GM18498 (cell line): Measurements from ENCODE around the gene RNGTT.
"Not testable (repeated sequence)": the region's sequence is repeated elsewhere in the genome, so short reads cannot be mapped to it uniquely, and the experiment has no call there.

ENCODE experiments used
- ATAC-seq: cut with Tn5 transposase; IDR thresholded peaks from one replicate; pipeline ENCODE4 v1.9.1; 2021; ENCODE audit warnings: mild to moderate bottlenecking, moderate library complexity; ENCODE audit not compliant: unreplicated experiment

RNGTT gene

GRCh38 chr6:88825856-88826255, 137.6 kb downstream of the RNGTT start:
- no peak for ATAC-seq

- no peak for ATAC-seq
Observed at GRCh38 chr6:88823998-88824397, 139.4 kb downstream of the RNGTT start.

- ATAC-seq: no peak
Observed at GRCh38 chr6:88815491-88815890, 147.9 kb downstream of the RNGTT start.

DNA sequence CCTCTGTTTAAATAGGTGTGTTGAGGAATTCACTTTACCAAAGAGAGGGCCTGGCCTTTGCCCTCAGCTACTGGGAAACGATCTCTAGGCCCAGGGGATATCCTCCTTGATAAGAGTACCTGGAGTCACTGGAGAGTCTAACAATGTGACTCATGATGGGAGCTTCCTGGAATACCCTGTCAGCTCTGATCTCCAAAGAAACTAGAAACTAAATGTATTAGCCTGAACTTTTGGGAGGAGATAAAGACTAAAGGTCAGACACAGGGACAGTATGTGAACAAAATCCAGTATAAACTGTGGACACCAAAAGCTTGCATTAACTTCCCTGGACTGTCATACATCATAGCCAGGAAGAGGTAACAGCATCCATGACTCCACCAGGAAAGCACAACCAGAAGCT, 148.5 kb downstream of the RNGTT start:
- ATAC-seq: no peak

DNA sequence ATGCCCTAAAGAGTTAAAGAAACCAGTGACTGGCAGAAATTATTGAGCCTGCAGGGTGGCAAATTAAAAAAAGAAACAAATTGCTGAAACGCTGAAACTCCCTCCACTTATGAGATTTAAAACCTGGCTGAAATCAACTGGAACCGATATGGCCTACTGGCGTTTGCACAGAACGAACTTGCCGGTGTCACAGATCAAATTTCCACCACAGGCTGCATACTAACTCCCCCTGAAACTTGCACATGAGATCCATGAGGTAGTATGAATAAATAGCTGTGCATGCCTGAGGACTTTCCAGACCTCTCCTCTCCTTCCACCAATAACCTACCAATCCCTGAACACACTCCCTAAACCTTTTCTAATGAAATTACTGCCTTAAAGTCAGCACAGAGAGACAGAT, 150.4 kb downstream of the RNGTT start:
- ATAC-seq: no peak

DNA sequence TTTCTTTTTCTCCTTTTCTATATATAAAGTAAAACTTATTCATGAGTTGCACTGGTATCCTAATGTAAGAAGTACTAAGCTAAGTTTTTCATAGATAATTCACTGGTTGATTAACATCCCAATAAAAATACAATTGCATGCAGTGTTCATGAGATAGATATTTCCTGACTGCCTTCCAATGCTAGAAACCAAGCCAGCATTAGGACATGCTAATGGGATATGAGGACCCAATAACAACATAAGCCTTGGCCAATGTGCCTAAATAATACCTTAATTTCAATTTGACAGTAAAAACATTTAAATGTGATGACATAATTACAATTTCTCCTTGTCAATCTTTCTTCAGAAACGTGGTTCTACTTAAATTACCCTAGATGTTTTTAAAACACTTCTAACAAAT, 152.7 kb downstream of the RNGTT start:
- ATAC-seq: no peak

- ATAC-seq: no peak
Observed at GRCh38 chr6:88810089-88810488, 153.3 kb downstream of the RNGTT start.

DNA sequence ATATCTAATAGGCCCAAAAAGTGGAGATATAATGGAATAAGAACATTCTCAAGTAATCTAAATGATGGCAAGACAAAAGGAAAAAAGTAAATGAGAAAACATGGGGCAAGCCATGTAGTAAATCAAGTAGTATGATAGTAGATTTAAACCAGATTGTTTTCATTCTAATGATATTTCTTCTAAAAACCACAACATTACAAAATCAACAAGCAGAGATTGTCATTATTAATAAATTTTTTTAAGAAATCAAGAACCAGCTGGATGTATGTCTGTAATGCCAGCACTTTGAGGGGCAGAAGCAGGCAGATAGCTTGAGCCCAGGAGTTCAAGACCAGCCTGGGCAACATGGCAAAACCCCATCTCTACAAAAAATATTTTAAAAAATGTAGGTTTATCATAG, 155.0 kb downstream of the RNGTT start:
- no peak for ATAC-seq

DNA sequence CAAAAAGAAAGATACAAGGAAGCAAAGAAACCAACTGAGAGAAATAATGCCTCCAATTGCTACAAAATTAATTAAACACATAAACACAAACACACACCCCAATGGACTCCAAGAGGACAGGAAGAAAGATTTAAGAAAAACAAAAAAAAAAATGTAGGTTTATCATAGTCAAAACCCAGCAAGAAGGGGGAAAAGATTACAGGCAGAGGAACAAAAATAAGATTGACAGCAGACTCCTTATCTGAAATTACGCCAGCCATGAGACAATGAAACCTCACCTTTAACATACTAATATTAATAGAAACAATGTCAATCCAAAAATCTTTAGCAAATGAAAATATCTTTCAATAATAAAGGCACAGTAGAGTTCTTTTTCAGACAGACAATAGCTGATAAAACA, 155.8 kb downstream of the RNGTT start:
- ATAC-seq: no peak

GRCh38 chr6:88806728-88807127, 156.7 kb downstream of the RNGTT start:
- no peak for ATAC-seq

GRCh38 chr6:88804701-88805100, 158.7 kb downstream of the RNGTT start:
- no peak for ATAC-seq

DNA sequence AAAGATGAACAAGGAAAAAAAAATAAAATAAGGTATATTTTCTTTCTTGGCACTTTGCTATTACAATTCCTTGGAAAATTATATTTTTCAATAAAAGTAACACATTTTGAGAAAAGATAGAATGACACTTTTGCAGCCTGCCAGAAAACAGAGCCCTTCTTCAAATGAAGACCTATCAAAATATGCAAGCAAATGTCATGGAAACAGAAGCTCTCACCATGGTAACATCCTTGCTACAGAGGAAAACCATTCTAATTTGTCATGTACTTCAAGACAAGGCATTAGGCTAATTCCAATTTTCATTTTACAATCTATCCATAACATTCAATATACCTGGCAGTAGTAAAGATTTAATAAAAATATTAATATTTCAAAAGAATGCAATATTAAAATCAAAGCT, 177.9 kb downstream of the RNGTT start:
- no peak for ATAC-seq

GRCh38 chr6:88780714-88781389, 182.6 kb downstream of the RNGTT start:
- peak; percentile 63 for ATAC-seq

DNA sequence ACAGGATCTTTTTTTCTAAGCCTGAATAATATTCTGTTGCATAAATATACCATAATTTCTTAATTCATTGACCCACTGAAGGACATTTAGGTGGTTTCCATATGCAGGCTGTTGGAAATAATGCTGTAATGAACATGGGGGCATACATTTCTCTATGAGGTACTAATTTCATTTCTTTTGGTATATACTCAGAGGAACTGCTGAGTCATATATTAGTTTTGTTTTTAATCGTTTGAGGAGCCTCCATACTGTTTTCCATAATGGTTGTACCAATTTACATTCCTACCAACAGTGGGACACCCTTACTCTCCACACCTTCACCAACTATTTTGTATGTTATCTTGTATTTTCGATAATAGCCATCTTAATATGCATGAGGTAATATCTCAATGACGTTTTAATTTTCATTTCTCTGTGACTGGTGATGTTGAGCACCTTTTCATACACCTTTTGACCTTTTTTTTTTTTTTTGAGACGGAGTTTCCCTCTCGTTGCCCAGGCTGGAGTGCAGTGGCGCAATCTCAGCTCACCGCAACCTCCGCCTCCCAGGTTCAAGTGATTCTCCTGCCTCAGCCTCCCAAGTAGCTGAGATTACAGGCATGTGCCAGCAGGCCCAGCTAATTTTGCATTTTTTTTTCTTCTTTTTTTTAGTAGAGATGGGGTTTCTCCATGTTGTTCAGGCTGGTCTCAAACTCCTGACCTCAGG, 187.4 kb downstream of the RNGTT start:
- no peak for ATAC-seq

- ATAC-seq: not testable (repeated sequence)
Observed at GRCh38 chr6:88768114-88768513, 195.3 kb downstream of the RNGTT start.

DNA sequence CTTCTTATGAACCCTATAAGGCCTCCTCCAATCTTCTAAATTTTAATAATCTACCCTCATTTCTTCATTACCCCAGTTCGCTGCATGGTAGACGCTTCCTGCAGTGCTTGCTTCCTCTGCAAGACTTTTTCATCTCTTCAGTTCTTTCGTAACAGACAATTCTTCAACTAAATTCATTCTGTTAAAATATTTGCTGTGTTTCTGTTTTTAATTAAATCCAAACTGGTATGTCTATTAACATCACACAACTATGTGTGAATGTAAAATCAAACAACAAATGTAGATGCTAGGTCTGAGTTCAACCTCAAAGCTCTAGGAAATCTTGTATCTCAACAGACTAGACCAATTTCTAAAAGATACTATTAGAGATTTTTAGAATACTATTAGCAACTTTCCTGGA, 199.3 kb downstream of the RNGTT start:
- no peak for ATAC-seq

DNA sequence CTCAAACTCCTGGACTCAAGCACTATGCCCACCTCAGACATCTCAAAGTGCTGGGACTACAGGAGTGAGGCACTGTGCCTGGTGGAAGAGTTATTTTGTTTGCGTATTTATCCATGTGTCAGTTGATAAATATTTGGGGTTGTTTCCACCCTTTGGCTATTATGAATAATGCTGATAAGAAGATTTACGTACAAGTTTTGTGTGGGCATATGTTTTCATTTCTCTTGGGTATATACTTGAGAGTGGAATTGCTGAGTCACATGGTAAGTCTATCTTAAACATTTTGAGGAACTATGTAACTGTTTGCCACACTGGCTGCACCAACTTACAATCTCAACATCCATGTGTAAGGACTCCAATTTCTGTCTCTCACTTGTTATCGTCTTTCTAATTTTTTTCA, 200.3 kb downstream of the RNGTT start:
- no peak for ATAC-seq

- peak; percentile 68 for ATAC-seq
Observed at GRCh38 chr6:88761237-88762031, 202.0 kb downstream of the RNGTT start.

DNA sequence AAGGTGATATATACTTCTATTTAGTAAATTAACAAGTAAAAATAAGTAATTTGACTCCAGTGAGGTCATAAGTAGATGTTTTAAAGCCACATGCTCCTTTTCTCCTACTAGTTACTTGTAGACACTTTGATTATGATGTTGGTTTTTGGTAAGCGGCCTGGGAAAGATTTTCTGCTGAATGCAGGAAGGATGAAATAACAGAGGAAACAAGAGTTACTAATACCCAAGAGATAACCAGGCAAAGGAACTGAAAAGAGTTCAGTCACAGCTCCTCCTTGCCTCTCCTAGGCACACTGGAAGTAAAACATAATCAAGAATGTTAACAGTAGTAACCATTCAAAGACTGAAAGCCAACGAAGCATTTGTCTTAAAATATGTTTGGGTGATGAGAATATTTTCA, 203.3 kb downstream of the RNGTT start:
- ATAC-seq: no peak

DNA sequence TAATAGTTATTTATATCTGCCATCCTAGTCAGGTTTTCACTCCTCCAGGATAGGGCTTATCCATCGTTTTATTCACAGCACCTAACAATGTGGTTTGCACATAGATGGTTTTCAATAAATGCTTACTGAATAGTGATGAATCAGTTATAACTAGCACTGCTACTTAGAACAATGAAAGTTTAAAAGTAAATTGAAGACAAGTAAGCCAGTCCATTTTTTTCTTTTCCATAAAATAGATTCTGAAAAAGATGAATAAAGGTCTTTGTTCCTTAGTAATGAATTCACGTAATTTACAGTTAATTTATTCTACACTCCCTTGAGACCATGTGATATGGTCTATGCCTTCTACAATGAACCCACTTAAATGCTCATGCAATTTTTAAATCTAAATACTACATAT, 212.5 kb downstream of the RNGTT start:
- ATAC-seq: no peak

GRCh38 chr6:88749849-88750248, 213.6 kb downstream of the RNGTT start:
- ATAC-seq: no peak

DNA sequence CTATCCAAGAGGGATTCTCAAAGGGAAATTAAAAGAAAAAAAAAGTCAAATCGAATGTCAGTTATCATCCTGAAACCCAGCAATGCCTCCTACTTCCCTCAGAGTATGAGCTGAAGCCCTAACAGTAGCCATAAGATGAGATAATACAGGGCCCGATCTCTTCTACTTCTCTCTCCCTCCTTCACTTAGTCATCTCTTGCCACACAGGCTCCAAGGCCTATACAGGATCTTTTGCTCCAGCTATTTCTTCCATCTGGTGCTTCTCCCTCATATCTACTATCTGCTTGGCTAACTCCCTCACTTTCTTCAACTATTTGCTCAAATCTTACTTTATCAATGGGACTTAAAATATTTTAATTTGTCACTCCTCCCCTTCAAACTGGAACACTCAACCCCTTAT, 215.3 kb downstream of the RNGTT start:
- no peak for ATAC-seq
